Neural cell (in vitro differentiated cells): Measurements from ENCODE around the gene CCDC40.

ENCODE experiments used
- CTCF ChIP-seq: fragments of 450-650 bp; IDR thresholded peaks from 2 replicates; pipeline ENCODE4 v1.5.1; 2014; ENCODE audit warnings: antibody characterized with exemption, mild to moderate bottlenecking, moderate library complexity; ENCODE audit not compliant: poor library complexity, severe bottlenecking
- EP300 ChIP-seq: fragments of 450-650 bp; conservative IDR thresholded peaks from 2 replicates; pipeline ENCODE4 v1.6.1; 2014; ENCODE audit warnings: antibody characterized with exemption, mild to moderate bottlenecking, moderate library complexity; ENCODE audit not compliant: poor library complexity, severe bottlenecking
- EZH2 ChIP-seq: fragments of 200-600, 300-800 bp; shearing (Covaris generic), sonication (generic); IDR thresholded peaks from 2 replicates; pipeline ENCODE4 v1.6.1; 2014; ENCODE audit warnings: antibody characterized with exemption, low read length, borderline replicate concordance, mild to moderate bottlenecking; ENCODE audit not compliant: insufficient read depth, poor library complexity, severe bottlenecking
- MXI1 ChIP-seq: fragments of 450-650 bp; conservative IDR thresholded peaks from 2 replicates; pipeline ENCODE4 v1.6.1; 2014; ENCODE audit warnings: antibody characterized with exemption, mild to moderate bottlenecking; ENCODE audit not compliant: poor library complexity, severe bottlenecking
- POLR2AphosphoS5 ChIP-seq: IDR thresholded peaks from 2 replicates; pipeline ENCODE4 v1.6.1; 2012
- RAD21 ChIP-seq: fragments of 450-650 bp; conservative IDR thresholded peaks from 2 replicates; pipeline ENCODE4 v1.6.1; 2014; ENCODE audit warnings: antibody characterized with exemption, mild to moderate bottlenecking, moderate library complexity

DNA sequence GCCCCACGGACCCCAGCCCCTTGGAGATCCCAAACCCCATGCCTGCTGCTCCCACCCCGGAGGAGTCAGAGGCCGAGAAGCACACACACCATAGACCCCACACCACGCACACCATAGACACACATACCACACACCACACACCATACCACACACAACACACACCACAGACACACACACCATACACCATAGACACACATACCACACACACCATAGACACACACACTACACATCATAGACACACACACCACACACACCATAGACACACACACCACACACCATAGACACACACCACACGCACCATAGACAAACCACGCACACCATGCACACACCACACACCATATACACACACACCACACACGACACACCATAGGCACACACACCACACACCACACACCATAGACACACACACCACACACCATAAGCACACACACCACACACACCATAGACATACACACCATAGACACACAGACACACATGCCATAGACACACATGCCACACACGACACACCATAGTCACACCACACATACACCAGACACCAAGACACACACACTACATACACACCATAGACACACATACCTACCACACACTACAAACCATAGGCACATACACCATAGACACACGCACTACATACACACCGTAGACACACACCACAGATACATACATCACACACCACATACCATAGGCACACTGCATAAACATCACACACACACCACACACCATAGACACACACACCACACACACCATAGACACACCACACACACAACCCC lies 12.1 kb upstream of the CCDC40 start:
- no peak for TF ChIP-seq EP300
- no peak for TF ChIP-seq CTCF
- no peak for TF ChIP-seq RAD21
- no peak for TF ChIP-seq POLR2AphosphoS5
- no peak for TF ChIP-seq EZH2
- no peak for TF ChIP-seq MXI1
